Measurements from ENCODE around the gene TOGARAM2. TPM values are rescaled to one million over a fixed set of nuclear protein-coding genes. Genes with fewer than 3 reads are reported as not detected.

The TOGARAM2 gene
- total and polyA plus RNA-seq, 8 donors = 0.03 to 9.1 (median 0.74) TPM

DNA sequence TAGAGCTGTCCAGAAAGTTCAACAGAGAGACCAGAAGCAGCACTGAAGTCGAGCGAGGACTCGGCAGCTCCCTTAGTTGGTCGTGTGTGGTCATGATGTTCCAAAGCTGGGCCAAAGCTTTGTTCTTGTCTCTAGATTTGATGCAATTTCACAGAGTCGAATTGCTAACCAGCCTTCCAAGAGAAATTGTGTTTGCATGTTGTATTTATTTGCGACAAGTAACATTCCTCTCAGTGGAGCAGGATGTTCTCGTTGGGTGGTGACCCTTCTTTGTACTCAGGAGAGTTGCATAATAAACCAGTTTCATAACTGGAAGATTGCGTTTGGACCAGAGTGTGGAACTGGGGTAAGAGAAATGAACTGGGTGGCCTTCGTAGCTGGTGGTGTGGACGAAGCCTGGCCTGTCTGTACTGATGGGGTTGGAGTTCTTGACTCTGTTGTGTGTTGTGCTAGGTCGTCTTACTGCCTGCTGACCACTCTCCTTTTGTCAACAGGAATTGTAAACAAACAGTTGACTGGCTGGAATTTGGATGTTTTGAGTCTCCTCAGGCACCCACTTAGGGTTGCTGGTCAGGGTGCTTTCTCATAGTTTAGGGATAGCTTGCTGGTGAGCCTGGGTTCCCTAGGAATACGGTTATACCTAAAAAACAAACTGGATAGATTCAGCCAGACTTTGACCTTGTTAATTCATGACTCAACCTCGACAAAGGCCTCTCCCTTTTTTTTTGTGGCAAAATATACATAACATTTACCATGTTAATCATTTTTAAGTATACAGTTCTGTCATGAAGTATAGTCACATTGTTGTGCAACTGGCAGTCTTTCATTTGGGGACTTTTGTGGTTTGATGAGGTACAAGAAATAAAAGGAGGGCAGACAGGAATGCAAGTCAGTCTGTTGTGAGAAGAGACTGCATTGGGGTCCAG lies 28.9 kb upstream of the TOGARAM2 start:
- Histone ChIP-seq H3K9me3 (no peaks in the 10 kb centered on the region), H3K27ac (no peak overlapping the region), H3K36me3 (peaks cover 0 to 7% (median 0%) of the 10 kb centered on the region in 3 donors), H3K4me1 (no peaks in the 10 kb centered on the region), H3K4me3 (no peak overlapping the region), H3K27me3 (no peaks in the 10 kb centered on the region)
- intact Hi-C loops (cut with DNase I) = no loop called here
- peak in 3 of 4 donors; percentile 35 to 57 (median 52) for ATAC-seq
- DNase-seq = no peak
- FAIRE-seq = no peak
- no peak for TF ChIP-seq CTCF (IDR thresholded peaks at IDR 0.05)
- 66 to 72% methylated on average over 13 of the region's 13 CpGs for WGBS, 2 donors

- DNase-seq = no peak
- no peaks in the 10 kb centered on the region for H3K27me3 ChIP-seq
- H3K4me1 ChIP-seq = no peaks in the 10 kb centered on the region
- intact Hi-C loops (cut with DNase I) = no loop called here
- no peak overlapping the region for H3K27ac ChIP-seq
- no peak for TF ChIP-seq CTCF (IDR thresholded peaks at IDR 0.05)
- no peak overlapping the region for H3K4me3 ChIP-seq
- H3K36me3 ChIP-seq = peaks cover 0 to 7% (median 0%) of the 10 kb centered on the region in 3 donors
- whole genome bisulfite sequencing, 2 donors = 44 to 49% methylated on average over 6 of the region's 6 CpGs
- FAIRE-seq = no peak
- no peaks in the 10 kb centered on the region for H3K9me3 ChIP-seq
- ATAC-seq = peak in 3 of 4 donors; percentile 23 to 32 (median 27)
Observed at GRCh38 chr2:28952836-28953211, 28.3 kb upstream of the TOGARAM2 start.

- ATAC-seq (no peak), FAIRE-seq (no peak), DNase-seq (no peak)
- Histone ChIP-seq H3K27ac (no peak overlapping the region), H3K9me3 (no peaks in the 10 kb centered on the region), H3K27me3 (no peaks in the 10 kb centered on the region), H3K4me3 (no peak overlapping the region), H3K4me1 (no peaks in the 10 kb centered on the region), H3K36me3 (no peaks in the 10 kb centered on the region)
- no peak for TF ChIP-seq CTCF (IDR thresholded peaks at IDR 0.05)
- 30 to 47% methylated on average over 5 of the region's 5 CpGs for WGBS, 2 donors
- intact Hi-C loops (cut with DNase I) = loop anchor here in 1 of 3 donors (5.0 kb wide), 1 partner anchor 237 kb away; no protein-coding TSS in a partner anchor
Observed at GRCh38 chr2:28955467-28955866, 25.6 kb upstream of the TOGARAM2 start.

DNA sequence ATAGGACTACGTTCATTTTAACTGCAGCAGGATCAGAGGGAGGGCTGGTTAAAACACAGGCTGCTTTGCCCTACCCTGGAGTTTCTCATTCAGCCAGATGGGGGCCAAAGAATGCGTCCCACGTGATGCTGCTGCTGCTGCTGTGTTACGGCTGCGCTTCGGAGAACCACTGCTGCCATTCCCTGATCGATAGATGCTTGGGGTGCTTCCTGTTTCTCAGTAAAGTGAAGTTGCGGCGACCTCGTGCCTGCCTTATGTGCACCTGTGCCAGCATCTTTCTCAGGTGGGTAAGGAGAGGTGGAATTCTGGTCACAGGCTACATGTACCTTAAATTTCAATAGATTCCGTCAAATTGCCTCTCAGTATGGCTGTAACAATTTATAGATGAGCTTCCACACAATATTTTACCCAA lies 24.7 kb upstream of the TOGARAM2 start:
- DNase-seq (no peak), FAIRE-seq (no peak), ATAC-seq (peak in 2 of 4 donors; percentile 37 to 51)
- no peak for TF ChIP-seq CTCF (IDR thresholded peaks at IDR 0.05)
- Histone ChIP-seq H3K36me3 (no peaks in the 10 kb centered on the region), H3K4me1 (no peaks in the 10 kb centered on the region), H3K9me3 (no peaks in the 10 kb centered on the region), H3K27me3 (no peaks in the 10 kb centered on the region), H3K4me3 (no peak overlapping the region), H3K27ac (no peak overlapping the region)
- 7 to 16% methylated on average over 11 of the region's 11 CpGs for WGBS, 2 donors
- intact Hi-C loops (cut with DNase I) = loop anchor here in 1 of 3 donors (5.0 kb wide), 1 partner anchor 236 kb away; no protein-coding TSS in a partner anchor

- 44 to 73% methylated on average over 15 of the region's 15 CpGs for WGBS, 2 donors
- no peak overlapping the region for H3K4me3 ChIP-seq
- H3K4me1 ChIP-seq = no peaks in the 10 kb centered on the region
- DNase-seq (no peak), ATAC-seq (no peak), FAIRE-seq (no peak)
- no peak overlapping the region for H3K27ac ChIP-seq
- no peaks in the 10 kb centered on the region for H3K36me3 ChIP-seq
- H3K9me3 ChIP-seq = no peaks in the 10 kb centered on the region
- no peak for TF ChIP-seq CTCF (IDR thresholded peaks at IDR 0.05)
- no peaks in the 10 kb centered on the region for H3K27me3 ChIP-seq
- intact Hi-C loops (cut with DNase I) = loop anchor here in 1 of 3 donors (5.0 kb wide), 1 partner anchor 235 kb away; no protein-coding TSS in a partner anchor
Observed at GRCh38 chr2:28956890-28957289, 24.2 kb upstream of the TOGARAM2 start.
